Measurements from ENCODE around the gene FOXO6. TPM values are rescaled to one million over a fixed set of nuclear protein-coding genes. Genes with fewer than 3 reads are reported as not detected.
A peak's percentile ranks its signal among the peaks of the same experiment; 100 is the strongest.

Gene FOXO6
- total RNA-seq, 1 donor: 0.27 TPM

DNA sequence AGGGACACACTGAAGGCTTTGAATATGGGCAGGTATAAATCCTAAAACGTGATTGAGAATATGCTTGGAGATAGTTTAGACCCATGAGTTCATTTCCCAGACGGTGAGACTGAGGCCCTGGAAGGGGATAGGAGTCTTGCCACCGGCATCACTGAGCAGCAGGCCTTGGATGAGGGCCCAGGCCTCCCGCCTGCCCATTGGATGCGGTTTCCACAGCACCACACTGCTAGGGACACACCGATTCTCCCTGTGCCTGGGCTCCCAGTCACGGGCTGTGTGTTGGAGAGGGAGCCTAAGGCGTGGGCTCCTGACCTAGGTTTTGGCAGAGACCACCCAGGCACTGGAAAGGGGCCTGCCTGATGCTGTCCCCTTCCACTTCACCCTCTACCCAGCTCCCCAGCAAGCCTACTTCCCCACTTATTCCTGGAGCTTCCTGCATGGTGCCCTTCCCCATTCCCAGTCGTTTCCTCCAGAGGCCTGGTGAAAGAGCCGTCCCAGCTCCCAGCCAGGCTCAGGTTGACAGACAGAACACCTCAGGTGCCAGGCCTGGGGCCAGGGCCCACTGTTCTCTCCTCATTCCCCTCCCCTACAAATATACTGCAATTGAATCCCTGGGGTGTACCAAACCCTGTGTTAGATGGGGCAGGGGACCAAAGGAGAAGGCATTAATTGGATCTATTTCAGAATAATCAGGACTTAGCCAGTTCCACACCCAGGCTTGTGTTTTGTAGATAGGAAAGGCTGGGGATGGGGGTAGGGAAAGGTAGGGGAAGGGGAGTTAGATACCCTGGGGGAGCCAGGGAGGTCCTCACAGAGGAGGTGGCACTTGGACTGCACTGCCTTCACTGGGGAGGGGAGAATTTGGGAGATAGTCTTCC is 3.4 kb downstream of the FOXO6 start:
- no peak for DNase-seq (ENCODE audit: low read depth in 2 of 3, low spot score in 2 of 3)

DNA sequence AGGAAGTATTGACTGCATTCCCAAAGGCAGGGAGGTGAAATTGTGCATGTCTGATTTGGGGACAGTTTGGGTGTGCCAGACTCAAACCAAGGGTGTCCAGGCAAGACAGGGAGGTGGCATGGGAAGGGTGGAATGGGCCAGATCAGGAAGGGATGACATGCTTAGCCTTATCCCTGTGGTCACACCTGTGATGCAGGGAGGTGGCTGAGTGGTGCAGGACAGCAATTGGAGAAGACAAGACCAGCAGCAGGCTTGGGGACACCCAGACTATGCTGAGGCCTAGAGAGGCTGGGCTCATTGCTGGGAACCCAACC is 4.0 kb downstream of the FOXO6 start:
- no peak for DNase-seq (ENCODE audit: low read depth in 2 of 3, low spot score in 2 of 3)

DNA sequence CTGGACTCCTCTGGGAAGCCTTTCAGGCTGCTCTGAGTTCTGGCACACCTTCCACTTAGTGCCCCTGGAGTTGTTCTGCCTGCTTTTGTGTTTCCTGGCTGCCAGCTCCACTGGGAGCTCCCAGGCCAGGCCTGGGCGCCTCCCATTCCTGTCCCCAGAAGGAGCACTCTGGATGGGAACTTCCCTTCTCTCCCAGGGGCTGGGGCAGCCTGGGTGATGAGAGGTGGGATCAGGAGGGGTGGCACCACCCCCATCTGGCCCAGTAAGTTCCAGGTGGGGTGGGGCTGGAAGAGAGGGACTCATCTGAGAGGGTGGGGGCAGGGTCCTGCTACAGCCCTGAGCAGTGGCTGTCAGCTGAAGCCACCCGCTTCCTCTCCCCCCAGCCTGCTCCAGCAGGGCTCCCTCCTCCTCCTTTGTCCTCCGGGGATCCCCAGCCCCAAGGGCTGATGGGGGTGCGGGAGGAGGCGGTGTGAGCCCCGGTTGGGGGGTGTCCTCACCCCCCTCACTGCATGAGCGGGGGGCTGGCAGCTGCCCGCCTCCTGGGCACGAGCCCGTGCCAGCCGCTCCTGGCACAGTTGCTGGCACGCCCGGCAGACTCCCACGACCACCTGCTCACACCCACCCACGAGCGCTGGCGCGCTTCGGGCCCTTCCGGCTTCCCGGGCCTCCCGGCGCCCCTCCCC is 4.7 kb downstream of the FOXO6 start:
- DNase-seq (ENCODE audit: low read depth in 2 of 3, low spot score in 2 of 3): peak in 2 of 3 donors; percentile 62 to 78

DNA sequence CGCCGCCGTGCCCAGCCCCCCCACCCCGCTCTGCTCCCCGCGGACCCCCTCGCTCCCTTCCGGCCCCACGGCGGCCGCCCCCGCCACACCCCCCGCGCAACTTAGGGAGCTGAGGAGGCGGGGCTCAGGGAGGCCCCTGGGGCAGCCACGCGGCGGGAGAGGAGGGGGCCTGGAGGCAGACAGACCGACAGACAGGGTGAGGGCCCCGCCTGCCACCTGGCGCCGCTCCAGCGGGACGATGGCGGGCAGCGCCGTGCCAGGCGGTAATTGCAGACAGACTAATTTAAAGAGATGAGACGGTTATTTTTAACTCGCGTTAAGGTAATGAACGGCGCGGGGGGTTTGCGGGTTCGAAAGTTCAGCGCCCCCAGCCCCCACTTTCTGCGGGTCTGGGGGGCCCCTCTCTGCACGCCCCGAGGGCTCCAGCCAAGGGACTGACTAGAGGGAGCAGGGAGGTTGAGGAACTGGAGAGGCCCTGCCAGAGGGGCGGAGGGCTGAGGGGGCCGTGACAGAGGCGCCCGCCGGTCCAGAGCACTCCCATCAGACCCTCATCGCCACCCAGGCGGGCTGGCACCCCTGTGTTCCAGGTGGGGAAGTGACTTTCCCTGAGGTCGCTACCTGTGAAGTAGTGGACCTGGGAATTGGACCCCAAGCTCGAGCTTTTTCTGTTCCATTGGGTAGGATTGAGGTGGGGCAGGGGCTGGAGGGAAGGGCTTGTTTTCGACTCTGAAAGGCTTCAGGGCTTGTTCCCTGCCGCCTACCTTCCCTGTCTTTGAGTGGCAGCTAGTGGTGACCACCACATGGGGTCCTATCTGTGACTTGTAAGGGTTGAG is 5.4 kb downstream of the FOXO6 start:
- DNase-seq (ENCODE audit: low read depth in 2 of 3, low spot score in 2 of 3): peak in 2 of 3 donors; percentile 66

DNA sequence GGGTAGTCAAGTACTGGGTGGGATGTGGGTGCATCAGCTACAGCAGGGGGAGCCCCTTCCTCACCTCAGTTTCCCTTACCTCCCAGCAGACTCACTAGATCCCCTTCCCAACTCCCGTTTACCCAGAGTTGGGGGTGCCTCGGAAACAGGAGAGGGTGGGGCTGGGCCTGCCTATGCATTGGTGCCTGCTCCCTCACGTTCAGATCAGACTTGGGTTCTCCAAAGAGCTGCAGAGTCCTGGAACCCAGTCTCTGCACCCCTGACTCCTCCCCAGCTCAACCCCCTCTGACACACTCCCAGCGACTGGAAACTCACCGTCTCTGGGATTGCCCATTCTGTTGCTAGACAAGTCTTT is 6.0 kb downstream of the FOXO6 start:
- no peak for DNase-seq (ENCODE audit: low read depth in 2 of 3, low spot score in 2 of 3)

- no peak for DNase-seq (ENCODE audit: low read depth in 2 of 3, low spot score in 2 of 3)
Measured at GRCh38 chr1:41368366-41368765, 7.1 kb downstream of the FOXO6 start.

- no peak for DNase-seq (ENCODE audit: low read depth in 2 of 3, low spot score in 2 of 3)
Measured at GRCh38 chr1:41368801-41369200, 7.6 kb downstream of the FOXO6 start.

DNA sequence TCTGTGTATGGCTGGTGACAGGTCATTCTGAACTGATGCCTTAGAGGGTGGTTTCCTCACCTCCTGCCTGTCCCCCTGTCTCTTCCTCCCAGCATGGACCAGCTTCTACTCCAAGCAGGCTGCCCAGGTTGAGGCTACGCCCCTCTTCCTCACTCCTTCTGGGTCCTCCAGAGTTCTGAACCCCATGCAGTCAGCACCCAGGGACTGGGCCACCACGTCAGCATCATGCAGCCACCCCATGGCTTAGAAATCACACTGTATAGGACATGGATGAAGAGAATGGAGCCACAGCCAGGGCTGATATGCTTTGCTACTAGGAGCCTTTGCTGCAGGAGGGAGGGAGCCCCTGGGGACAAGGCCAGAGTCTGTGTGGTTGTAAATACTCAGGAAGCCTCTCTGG is 8.3 kb downstream of the FOXO6 start:
- DNase-seq (ENCODE audit: low read depth in 2 of 3, low spot score in 2 of 3): no peak

DNA sequence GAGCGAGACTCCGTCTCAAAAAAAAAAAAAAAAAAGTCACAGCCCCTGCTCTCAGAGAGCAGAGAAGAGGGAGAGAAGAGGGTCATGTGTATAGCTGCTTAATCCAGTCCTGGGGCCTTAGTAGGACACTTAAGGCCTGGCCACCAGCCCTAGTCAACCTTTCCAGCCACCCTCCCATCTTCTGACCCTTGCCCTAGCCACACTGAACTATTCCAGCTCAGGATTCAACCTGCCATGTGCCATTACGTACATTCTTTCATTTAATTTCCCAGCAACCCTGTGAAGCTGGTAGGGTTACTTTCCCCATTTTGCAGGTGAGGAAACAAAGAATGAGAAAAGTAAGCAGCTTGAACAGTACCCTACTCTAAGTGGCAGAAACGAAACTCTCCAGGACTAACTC is 9.0 kb downstream of the FOXO6 start:
- no peak for DNase-seq (ENCODE audit: low read depth in 2 of 3, low spot score in 2 of 3)

DNA sequence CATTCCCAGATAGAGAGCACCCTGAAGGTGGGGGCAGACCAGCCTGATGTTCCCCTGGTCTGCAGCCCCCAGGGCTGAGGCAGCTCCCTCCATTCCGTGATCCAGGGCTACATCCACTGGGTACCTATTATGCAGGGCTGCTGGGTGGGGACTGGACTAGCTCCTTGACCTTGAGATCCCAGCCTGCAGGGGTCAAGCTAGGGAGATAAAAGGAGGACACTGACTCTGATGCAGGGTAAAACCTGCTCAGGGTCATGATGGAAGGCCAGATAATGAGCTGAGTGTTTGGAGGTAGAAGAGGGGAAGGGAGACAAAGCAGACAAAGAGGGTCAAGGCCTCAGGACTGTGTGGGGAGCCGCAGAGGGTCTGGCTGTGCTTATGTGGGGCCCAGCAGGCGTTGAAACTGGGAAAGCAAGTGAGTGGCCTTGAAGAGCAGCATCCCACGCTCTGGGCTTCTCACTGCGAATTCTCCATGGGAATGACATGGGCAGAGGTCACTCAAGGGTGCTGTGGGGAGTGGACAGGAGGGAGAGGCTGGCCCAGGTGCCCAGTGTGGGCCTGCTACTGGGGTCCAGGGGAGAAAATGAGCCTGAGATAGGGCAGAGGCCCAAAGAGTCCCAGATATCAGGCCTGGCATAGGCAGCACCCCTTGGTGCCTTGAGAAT is 9.7 kb downstream of the FOXO6 start:
- no peak for DNase-seq (ENCODE audit: low read depth in 2 of 3, low spot score in 2 of 3)

DNA sequence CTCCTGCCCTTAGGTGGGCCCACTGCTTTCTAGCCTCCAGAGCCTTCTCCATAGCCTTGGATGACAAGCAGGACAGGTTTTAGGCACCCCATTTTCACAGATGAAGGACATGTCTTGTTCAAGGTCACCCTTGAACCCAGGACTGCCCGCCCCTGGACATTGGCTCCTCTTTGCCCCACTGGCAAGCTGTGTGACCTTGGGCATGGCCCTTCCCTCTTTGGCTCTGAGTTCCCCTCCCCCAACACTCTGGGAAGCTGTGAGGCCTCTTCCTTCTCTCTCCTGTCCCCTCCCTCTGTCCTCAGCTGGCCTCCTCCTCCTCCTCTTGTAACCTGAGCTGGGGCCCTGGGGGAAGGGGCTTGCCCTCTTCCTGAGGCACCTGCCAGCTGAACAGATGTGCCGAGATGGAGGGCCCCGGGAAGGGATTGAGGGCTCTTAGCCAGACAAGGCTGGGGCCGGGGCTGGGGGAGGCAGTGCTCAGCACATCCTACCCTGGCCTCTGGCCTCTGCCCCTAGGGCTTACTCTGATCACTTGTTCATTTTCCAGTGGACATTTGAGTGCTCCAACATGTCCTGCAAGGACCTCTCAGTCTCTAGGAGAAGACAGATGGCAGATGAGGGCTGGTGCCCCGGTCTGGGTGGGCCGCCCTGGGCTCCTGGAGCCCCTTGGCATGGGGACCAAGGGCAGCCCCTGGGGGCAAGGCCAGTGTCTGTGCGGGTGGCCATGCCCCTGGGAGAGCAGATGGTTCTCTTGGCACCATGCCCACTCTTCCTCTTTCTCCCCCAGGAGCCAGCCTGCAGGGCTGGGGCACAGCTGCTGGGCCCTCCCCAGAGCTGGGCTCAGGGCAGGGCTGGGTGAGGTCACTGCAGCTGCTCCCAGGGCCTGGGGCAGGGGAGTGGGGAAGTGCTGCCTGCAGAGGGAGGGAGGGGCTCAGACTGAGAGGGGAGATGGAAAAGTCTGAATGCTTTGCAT is 10.7 kb downstream of the FOXO6 start:
- peak in 1 of 3 donors; percentile 51 for DNase-seq (ENCODE audit: low read depth in 2 of 3, low spot score in 2 of 3)

DNA sequence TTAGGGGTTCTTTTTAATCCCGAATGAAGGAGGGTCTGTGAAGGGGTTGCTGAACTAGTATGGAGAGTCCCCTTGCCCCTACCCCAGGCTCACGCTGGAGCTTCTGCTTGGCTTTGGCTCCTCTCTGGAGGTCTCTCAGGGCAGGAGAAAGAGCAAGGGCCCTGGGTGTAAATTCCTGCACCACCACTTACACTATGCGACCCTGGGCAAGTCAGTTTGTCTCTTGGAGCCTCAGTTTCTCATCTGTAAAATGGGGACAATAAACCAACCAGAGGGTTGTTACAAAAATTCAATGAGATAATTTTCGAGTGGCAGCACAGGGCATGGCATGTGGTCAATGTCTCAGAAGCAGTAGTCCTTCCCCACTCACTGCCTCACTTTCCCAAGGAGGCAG is 11.4 kb downstream of the FOXO6 start:
- no peak for DNase-seq (ENCODE audit: low read depth in 2 of 3, low spot score in 2 of 3)

- DNase-seq (ENCODE audit: low read depth in 2 of 3, low spot score in 2 of 3): no peak
Measured at GRCh38 chr1:41373373-41373772, 12.1 kb downstream of the FOXO6 start.

DNA sequence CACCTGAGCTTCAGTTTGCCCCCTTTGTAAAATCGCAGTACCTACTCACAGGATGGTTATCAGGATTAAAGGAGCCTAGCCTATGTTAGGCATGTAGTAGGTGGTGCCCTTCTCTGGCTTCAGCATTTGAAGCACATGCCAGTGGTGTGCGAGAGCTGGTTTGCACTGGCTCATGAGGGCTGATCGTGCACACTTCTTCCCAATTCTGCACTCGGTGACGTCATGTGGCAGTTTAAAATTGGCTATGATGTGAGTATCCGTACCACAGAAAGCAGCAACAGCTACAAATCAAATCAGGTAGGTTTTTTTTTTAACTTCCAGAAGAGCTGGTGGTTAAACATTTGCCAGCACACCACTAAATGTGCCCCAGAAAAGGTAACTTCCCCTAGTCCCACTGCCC is 13.5 kb downstream of the FOXO6 start:
- no peak for DNase-seq (ENCODE audit: low read depth in 2 of 3, low spot score in 2 of 3)

DNA sequence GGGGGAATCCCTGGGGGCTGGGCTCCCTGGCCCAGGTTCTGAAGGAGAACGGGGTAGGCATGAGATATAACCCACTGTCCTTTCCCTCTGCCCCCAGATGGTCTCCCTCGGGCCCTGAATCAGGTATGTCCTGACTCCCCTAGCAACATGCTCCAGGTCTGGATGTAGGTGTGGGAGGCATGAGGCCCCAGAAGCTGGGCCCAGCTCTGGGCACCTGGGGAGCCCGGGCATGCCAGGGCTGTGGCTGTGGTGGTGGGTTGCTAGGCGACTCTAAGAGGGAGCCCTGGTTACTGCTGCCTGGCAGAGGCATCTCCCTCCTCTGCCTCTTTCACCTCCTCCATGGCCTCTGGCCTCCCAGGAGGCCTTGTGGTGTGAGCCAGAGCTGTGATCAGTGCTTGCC is 16.2 kb downstream of the FOXO6 start:
- no peak for DNase-seq (ENCODE audit: low read depth in 2 of 3, low spot score in 2 of 3)

GRCh38 chr1:41378222-41378621 is 17.0 kb downstream of the FOXO6 start:
- no peak for DNase-seq (ENCODE audit: low read depth in 2 of 3, low spot score in 2 of 3)

DNA sequence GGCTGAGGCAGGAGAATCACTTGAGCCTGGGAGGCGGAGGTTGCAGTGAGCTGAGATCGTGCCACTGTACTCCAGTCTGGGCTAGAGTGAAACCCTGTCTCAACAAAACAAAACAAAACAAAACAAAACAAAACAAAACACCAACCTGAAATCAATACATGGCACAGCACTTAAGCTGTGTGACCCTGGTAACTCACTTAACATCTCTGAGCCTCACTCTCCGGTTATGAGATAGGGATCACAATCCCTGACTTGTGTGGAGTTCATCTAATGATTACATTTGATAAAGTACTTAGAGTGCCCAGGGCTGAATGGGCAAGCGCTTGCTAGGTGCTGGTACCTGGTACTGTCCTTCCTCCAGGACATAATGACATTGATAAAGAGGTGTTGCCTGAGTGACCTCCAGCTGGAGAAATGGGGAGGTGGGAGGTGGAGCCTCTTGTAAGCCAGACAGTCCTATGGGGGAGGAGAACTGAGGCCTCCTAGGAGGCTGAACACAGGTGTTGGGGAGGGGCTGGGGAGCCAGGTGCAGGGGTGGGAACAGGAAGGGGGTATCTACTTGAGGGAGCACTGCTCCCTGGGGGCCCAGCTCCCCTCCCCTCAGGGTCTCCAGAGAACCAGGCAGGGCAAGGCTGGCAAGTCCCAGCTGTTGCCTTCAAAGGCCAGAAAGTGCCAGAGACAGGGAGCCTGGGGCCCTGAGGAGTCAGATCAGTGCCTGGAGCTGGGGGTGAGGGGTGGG is 17.9 kb downstream of the FOXO6 start:
- DNase-seq (ENCODE audit: low read depth in 2 of 3, low spot score in 2 of 3): no peak

GRCh38 chr1:41379738-41380130 is 18.5 kb downstream of the FOXO6 start:
- DNase-seq (ENCODE audit: low read depth in 2 of 3, low spot score in 2 of 3): no peak

DNA sequence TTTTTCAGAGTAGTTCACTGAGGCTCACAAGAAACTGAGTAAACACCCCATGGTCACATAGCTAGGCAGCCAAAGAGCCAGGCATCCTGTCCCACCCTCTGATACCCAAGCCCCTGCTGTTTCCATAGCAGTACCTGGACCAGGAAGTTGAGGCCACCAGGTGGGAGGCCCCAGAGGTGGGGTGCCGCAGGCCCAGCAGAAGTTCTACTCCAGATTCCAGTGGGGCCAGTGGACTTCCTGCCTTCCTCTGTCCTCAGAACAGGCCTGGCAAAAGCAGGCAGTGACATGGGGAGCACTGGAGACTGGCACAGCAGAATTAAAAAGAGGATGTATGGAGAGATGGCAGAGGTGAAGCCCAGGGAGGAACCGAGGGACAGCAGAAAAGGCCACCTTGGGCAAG is 19.0 kb downstream of the FOXO6 start:
- no peak for DNase-seq (ENCODE audit: low read depth in 2 of 3, low spot score in 2 of 3)

Data from hematopoietic multipotent progenitor cell (in vitro differentiated cells).